ENCODE data around the gene TBX4. TPM values are rescaled to one million over a fixed set of nuclear protein-coding genes. Genes with fewer than 3 reads are reported as not detected.
A peak's percentile ranks its signal among the peaks of the same experiment; 100 is the strongest.

The TBX4 gene
- total and polyA plus RNA-seq, 2 experiments from 2014 or later = not detected

DNA sequence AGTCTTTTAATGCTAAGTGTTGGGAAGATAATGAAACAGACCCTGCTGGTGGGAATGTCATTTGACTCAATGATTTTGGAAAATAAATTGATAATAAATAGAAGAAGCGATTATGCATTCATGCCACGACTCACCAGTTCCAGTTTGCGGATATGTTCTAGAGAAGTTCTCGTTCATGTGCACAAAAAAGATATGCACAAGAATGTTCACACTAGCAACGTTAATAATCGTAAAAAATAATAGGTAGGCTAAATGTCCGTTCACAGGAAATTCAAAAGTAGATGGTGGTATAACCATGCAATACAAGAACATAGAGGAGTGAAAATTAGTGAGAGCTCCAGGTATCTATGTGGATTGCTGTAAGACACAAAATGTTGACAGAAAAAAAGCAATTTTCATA lies 79.0 kb downstream of the TBX4 start:
- Histone ChIP-seq H4K20me1 (replicated peaks; ENCODE audit: insufficient read depth) (no peaks in the 10 kb centered on the region), H2AFZ (no peak overlapping the region), H3K4me2 (no peak overlapping the region), H3K36me3 (ENCODE audit: insufficient read depth) (no peaks in the 10 kb centered on the region), H3K27me3 (ENCODE audit: insufficient read depth) (no peaks in the 10 kb centered on the region), H3K4me3 (no peak overlapping the region), H3F3A (replicated peaks; ENCODE audit: low read depth) (no peaks in the 10 kb centered on the region), H3K9me2 (ENCODE audit: insufficient read depth) (no peaks in the 10 kb centered on the region), H3K79me2 (replicated peaks; ENCODE audit: insufficient read depth) (no peaks in the 10 kb centered on the region), H3K27ac (ENCODE audit: low read depth) (no peak overlapping the region), H3K4me1 (ENCODE audit: insufficient read depth) (no peaks in the 10 kb centered on the region)
- no peaks in the 10 kb centered on the region for H3K9me3 Mint-ChIP-seq
- no peak overlapping the region for H3K4me3 Mint-ChIP-seq
- H3K36me3 Mint-ChIP-seq (ENCODE audit: low read depth) = no peaks in the 10 kb centered on the region
- TF ChIP-seq EZH2 (IDR thresholded peaks at IDR 0.05; ENCODE audit: low read depth, unreplicated experiment) = no peak
- no peak for TF ChIP-seq CREB1 (CRISPR knock-in tag; IDR thresholded peaks at IDR 0.05; ENCODE audit: low read depth)
- no peak for TF ChIP-seq POLR2AphosphoS5 (IDR thresholded peaks at IDR 0.05; ENCODE audit: low read depth)
- TF ChIP-seq STAT1 (IDR thresholded peaks at IDR 0.05; ENCODE audit: unreplicated experiment) = no peak
- no peak for TF ChIP-seq ZNF114 (CRISPR knock-in tag; IDR thresholded peaks at IDR 0.05)
- TF ChIP-seq JUNB (IDR thresholded peaks at IDR 0.05; ENCODE audit: unreplicated experiment) = no peak
- H3K4me1 Mint-ChIP-seq = peaks cover 3% of the 10 kb centered on the region; the same call in 1 of the 3 replicates
- ATAC-seq = no peak
- DNase-seq (ENCODE audit: low spot score) = no peak
- no peaks in the 10 kb centered on the region for H3K27me3 Mint-ChIP-seq (ENCODE audit: insufficient read depth, low read depth, poor library complexity)
- no peak overlapping the region for H3K27ac Mint-ChIP-seq

DNA sequence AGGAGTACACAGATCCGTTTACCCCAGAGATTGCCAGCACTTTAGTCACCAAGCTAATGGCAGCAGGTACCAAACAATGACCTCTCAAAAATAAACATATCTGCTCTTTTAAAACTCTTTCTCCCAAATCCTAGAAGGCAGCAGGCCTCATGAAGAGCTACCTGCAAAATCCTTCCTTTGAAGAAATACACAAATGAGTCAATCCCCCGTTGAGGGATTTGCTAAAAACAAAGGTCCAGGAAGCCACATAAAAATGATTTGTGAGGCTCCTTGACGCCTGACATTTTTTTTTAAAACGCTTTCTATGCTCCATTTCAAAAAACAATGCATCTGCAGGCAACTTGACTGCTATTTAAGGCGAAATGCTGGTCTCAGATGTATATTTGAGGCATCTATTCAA lies 80.6 kb downstream of the TBX4 start:
- no peaks in the 10 kb centered on the region for H3K9me3 Mint-ChIP-seq
- no peak overlapping the region for H3K27ac Mint-ChIP-seq
- no peak overlapping the region; the same call in 1 of the 2 replicates for H3K27ac ChIP-seq (ENCODE audit: low read depth)
- no peaks in the 10 kb centered on the region for H3K27me3 ChIP-seq (ENCODE audit: insufficient read depth)
- ATAC-seq (no peak), DNase-seq (ENCODE audit: low spot score) (no peak)
- H3K4me3 Mint-ChIP-seq = no peak overlapping the region
- H2AFZ ChIP-seq = peak overlapping the region; percentile 79
- no peaks in the 10 kb centered on the region for H3K36me3 ChIP-seq (ENCODE audit: insufficient read depth)
- no peak overlapping the region for H3K4me2 ChIP-seq
- no peaks in the 10 kb centered on the region for H3K36me3 Mint-ChIP-seq (ENCODE audit: low read depth)
- no peaks in the 10 kb centered on the region for H4K20me1 ChIP-seq (replicated peaks; ENCODE audit: insufficient read depth)
- H3K9me2 ChIP-seq (ENCODE audit: insufficient read depth) = no peaks in the 10 kb centered on the region
- H3K27me3 Mint-ChIP-seq (ENCODE audit: insufficient read depth, low read depth, poor library complexity) = no peaks in the 10 kb centered on the region
- no peaks in the 10 kb centered on the region for H3F3A ChIP-seq (replicated peaks; ENCODE audit: low read depth)
- no peaks in the 10 kb centered on the region for H3K4me1 ChIP-seq (ENCODE audit: insufficient read depth)
- H3K79me2 ChIP-seq (replicated peaks; ENCODE audit: insufficient read depth) = no peaks in the 10 kb centered on the region
- H3K4me1 Mint-ChIP-seq = peaks cover 3% of the 10 kb centered on the region; the same call in 1 of the 3 replicates
- H3K4me3 ChIP-seq = no peak overlapping the region
- no peak for TF ChIP-seq NANOG (IDR thresholded peaks at IDR 0.05; ENCODE audit: borderline replicate concordance)
- no peak for TF ChIP-seq JUNB (IDR thresholded peaks at IDR 0.05; ENCODE audit: unreplicated experiment)
- TF ChIP-seq, protein P1, sequence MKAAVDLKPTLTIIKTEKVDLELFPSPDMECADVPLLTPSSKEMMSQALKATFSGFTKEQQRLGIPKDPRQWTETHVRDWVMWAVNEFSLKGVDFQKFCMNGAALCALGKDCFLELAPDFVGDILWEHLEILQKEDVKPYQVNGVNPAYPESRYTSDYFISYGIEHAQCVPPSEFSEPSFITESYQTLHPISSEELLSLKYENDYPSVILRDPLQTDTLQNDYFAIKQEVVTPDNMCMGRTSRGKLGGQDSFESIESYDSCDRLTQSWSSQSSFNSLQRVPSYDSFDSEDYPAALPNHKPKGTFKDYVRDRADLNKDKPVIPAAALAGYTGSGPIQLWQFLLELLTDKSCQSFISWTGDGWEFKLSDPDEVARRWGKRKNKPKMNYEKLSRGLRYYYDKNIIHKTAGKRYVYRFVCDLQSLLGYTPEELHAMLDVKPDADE (IDR thresholded peaks at IDR 0.05) = no peak
- TF ChIP-seq EZH2 (IDR thresholded peaks at IDR 0.05; ENCODE audit: low read depth, unreplicated experiment) = no peak
- TF ChIP-seq, protein P2, sequence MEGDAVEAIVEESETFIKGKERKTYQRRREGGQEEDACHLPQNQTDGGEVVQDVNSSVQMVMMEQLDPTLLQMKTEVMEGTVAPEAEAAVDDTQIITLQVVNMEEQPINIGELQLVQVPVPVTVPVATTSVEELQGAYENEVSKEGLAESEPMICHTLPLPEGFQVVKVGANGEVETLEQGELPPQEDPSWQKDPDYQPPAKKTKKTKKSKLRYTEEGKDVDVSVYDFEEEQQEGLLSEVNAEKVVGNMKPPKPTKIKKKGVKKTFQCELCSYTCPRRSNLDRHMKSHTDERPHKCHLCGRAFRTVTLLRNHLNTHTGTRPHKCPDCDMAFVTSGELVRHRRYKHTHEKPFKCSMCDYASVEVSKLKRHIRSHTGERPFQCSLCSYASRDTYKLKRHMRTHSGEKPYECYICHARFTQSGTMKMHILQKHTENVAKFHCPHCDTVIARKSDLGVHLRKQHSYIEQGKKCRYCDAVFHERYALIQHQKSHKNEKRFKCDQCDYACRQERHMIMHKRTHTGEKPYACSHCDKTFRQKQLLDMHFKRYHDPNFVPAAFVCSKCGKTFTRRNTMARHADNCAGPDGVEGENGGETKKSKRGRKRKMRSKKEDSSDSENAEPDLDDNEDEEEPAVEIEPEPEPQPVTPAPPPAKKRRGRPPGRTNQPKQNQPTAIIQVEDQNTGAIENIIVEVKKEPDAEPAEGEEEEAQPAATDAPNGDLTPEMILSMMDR (conservative IDR thresholded peaks at IDR 0.05; ENCODE audit: low read depth in 2 of 2) = no peak
- no peak for TF ChIP-seq ZNF331 (CRISPR knock-in tag; IDR thresholded peaks at IDR 0.05; ENCODE audit: low read depth)
- TF ChIP-seq EZH2phosphoT487 (IDR thresholded peaks at IDR 0.05; ENCODE audit: unreplicated experiment) = no peak
- TF ChIP-seq, protein P3, sequence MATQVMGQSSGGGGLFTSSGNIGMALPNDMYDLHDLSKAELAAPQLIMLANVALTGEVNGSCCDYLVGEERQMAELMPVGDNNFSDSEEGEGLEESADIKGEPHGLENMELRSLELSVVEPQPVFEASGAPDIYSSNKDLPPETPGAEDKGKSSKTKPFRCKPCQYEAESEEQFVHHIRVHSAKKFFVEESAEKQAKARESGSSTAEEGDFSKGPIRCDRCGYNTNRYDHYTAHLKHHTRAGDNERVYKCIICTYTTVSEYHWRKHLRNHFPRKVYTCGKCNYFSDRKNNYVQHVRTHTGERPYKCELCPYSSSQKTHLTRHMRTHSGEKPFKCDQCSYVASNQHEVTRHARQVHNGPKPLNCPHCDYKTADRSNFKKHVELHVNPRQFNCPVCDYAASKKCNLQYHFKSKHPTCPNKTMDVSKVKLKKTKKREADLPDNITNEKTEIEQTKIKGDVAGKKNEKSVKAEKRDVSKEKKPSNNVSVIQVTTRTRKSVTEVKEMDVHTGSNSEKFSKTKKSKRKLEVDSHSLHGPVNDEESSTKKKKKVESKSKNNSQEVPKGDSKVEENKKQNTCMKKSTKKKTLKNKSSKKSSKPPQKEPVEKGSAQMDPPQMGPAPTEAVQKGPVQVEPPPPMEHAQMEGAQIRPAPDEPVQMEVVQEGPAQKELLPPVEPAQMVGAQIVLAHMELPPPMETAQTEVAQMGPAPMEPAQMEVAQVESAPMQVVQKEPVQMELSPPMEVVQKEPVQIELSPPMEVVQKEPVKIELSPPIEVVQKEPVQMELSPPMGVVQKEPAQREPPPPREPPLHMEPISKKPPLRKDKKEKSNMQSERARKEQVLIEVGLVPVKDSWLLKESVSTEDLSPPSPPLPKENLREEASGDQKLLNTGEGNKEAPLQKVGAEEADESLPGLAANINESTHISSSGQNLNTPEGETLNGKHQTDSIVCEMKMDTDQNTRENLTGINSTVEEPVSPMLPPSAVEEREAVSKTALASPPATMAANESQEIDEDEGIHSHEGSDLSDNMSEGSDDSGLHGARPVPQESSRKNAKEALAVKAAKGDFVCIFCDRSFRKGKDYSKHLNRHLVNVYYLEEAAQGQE (IDR thresholded peaks at IDR 0.05; ENCODE audit: unreplicated experiment) = no peak

Measured in GM23338 (cell line).